Smooth muscle cell (in vitro differentiated cells): ENCODE measurements around the gene TBCD. TPM values are rescaled to one million over a fixed set of nuclear protein-coding genes. Genes with fewer than 3 reads are reported as not detected.

Experiments
- DNase-seq: peaks from one replicate; lab custom pipeline; 2025; ENCODE audit not compliant: unreplicated experiment; lab: John Stamatoyannopoulos, UW
- H2AFZ ChIP-seq: fragments of 200-600 bp; sonication (generic); 2 replicates; pipeline ENCODE4 v1.6.0; 2016; ENCODE audit warnings: antibody characterized with exemption, low read depth, mild to moderate bottlenecking
- H3F3A ChIP-seq: fragments of 200-600 bp; sonication (generic); 2 replicates; pipeline ENCODE4 v1.6.0; 2017; ENCODE audit warnings: antibody characterized with exemption, low read depth
- H3K27ac ChIP-seq: fragments of 200-600 bp; sonication (generic); 2 replicates; pipeline ENCODE4 v1.5.1; 2016; ENCODE audit warnings: low read depth, mild to moderate bottlenecking
- H3K27me3 ChIP-seq: fragments of 200-600 bp; sonication (generic); 2 replicates; pipeline ENCODE4 v1.6.1; 2016; ENCODE audit warnings: low read depth, mild to moderate bottlenecking
- H3K36me3 ChIP-seq: fragments of 200-600 bp; sonication (generic); 2 replicates; pipeline ENCODE4 v1.5.1; 2016; ENCODE audit warnings: low read depth
- H3K4me1 ChIP-seq: fragments of 200-600 bp; sonication (generic); 2 replicates; pipeline ENCODE4 v1.5.1; 2016; ENCODE audit warnings: low read depth
- H3K4me2 ChIP-seq: fragments of 200-600 bp; sonication (generic); 2 replicates; pipeline ENCODE4 v1.6.0; 2016; ENCODE audit warnings: mild to moderate bottlenecking
- H3K4me3 ChIP-seq: fragments of 200-600 bp; sonication (generic); 2 replicates; pipeline ENCODE4 v1.5.1; 2016; ENCODE audit warnings: mild to moderate bottlenecking
- H3K79me2 ChIP-seq: fragments of 200-600 bp; sonication (generic); 2 replicates; pipeline ENCODE4 v1.6.0; 2016; ENCODE audit warnings: low read depth, mild to moderate bottlenecking
- H3K9ac ChIP-seq: fragments of 200-600 bp; sonication (generic); 2 replicates; pipeline ENCODE4 v1.6.0; 2016; ENCODE audit warnings: low read depth
- H3K9me3 ChIP-seq: fragments of 200-600 bp; sonication (generic); replicated peaks from 2 replicates; pipeline ENCODE4 v1.5.1; 2016; ENCODE audit warnings: low read depth
- H4K20me1 ChIP-seq: fragments of 200-600 bp; sonication (generic); 2 replicates; pipeline ENCODE4 v1.6.0; 2016; ENCODE audit warnings: low read depth
- CTCF ChIP-seq: fragments of 200-600 bp; sonication (generic); IDR thresholded peaks from 2 replicates; pipeline ENCODE4 v1.5.1; 2017; ENCODE audit warnings: borderline replicate concordance, mild to moderate bottlenecking, antibody characterized with exemption; ENCODE audit not compliant: insufficient read depth, poor library complexity, severe bottlenecking
- WGBS: methylation state at CpG from one replicate; pipeline ENCODE4 v1.1.7; 2016; ENCODE audit warnings: low lambda C conversion rate; 5-methylcytosine and 5-hydroxymethylcytosine counted together
- polyA plus RNA-seq: library from polyadenylated mRNA; unstranded; fragments of >200 nt; fragmentation: Nextera tagmentation; extraction: Ambion mirVana; gene quantifications from 2 replicates; pipeline ENCODE4 v1.2.1, GENCODE V29; 2016
- total RNA-seq: library from RNA; depleted of rRNA; stranded (reverse); fragments of >200 nt; gene quantifications from 2 replicates; pipeline ENCODE4 v1.2.3, GENCODE V29; 2014

Gene TBCD
- total and polyA plus RNA-seq, 2 experiments from 2014 or later = 29.1 to 38.8 TPM

- no peak for DNase-seq
- Histone ChIP-seq H3K9me3 (peaks cover 25% of the 10 kb centered on the region), H3F3A (no peaks in the 10 kb centered on the region), H3K9ac (no peak overlapping the region), H4K20me1 (no peaks in the 10 kb centered on the region), H3K79me2 (no peaks in the 10 kb centered on the region), H3K4me2 (no peak overlapping the region), H3K4me3 (no peak overlapping the region), H3K36me3 (peaks cover 8% of the 10 kb centered on the region), H3K27me3 (no peaks in the 10 kb centered on the region), H3K27ac (no peak overlapping the region), H3K4me1 (no peaks in the 10 kb centered on the region), H2AFZ (no peak overlapping the region)
- 95% methylated on average over 5 of the region's 5 CpGs for WGBS
- no peak for TF ChIP-seq CTCF
These were observed 197.1 kb downstream of the TBCD start for GRCh38 chr17:82948957-82949356.

- H2AFZ ChIP-seq = no peak overlapping the region
- peaks cover 5% of the 10 kb centered on the region for H3K36me3 ChIP-seq
- H3K9ac ChIP-seq = no peak overlapping the region
- H3K4me3 ChIP-seq = no peak overlapping the region
- no peak for DNase-seq
- H4K20me1 ChIP-seq = no peaks in the 10 kb centered on the region
- no peak for TF ChIP-seq CTCF
- H3K4me1 ChIP-seq = no peaks in the 10 kb centered on the region
- no peaks in the 10 kb centered on the region for H3K79me2 ChIP-seq
- H3K27me3 ChIP-seq = no peaks in the 10 kb centered on the region
- no peak overlapping the region for H3K4me2 ChIP-seq
- peaks cover 21% of the 10 kb centered on the region for H3K9me3 ChIP-seq
- 97% methylated on average over 20 of the region's 20 CpGs for WGBS
- H3K27ac ChIP-seq = no peak overlapping the region
- no peaks in the 10 kb centered on the region for H3F3A ChIP-seq
These were observed 197.5 kb downstream of the TBCD start for GRCh38 chr17:82949361-82949760.

GRCh38 chr17:82949984-82950383 is 198.1 kb downstream of the TBCD start:
- H3K36me3 ChIP-seq = peaks cover 2% of the 10 kb centered on the region
- no peak overlapping the region for H3K9ac ChIP-seq
- H2AFZ ChIP-seq = no peak overlapping the region
- no peaks in the 10 kb centered on the region for H4K20me1 ChIP-seq
- 98% methylated on average over 10 of the region's 10 CpGs for WGBS
- H3K79me2 ChIP-seq = no peaks in the 10 kb centered on the region
- peaks cover 15% of the 10 kb centered on the region for H3K9me3 ChIP-seq
- no peaks in the 10 kb centered on the region for H3K4me1 ChIP-seq
- no peaks in the 10 kb centered on the region for H3K27me3 ChIP-seq
- no peaks in the 10 kb centered on the region for H3F3A ChIP-seq
- no peak overlapping the region for H3K27ac ChIP-seq
- no peak for DNase-seq
- H3K4me2 ChIP-seq = no peak overlapping the region
- H3K4me3 ChIP-seq = no peak overlapping the region
- no peak for TF ChIP-seq CTCF

- Histone ChIP-seq H3K9ac (no peak overlapping the region), H2AFZ (no peak overlapping the region), H3K36me3 (no peaks in the 10 kb centered on the region), H3F3A (no peaks in the 10 kb centered on the region), H4K20me1 (no peaks in the 10 kb centered on the region), H3K27me3 (no peaks in the 10 kb centered on the region), H3K9me3 (peaks cover 9% of the 10 kb centered on the region), H3K4me1 (no peaks in the 10 kb centered on the region), H3K4me2 (no peak overlapping the region), H3K27ac (no peak overlapping the region), H3K4me3 (no peak overlapping the region), H3K79me2 (no peaks in the 10 kb centered on the region)
- no peak for TF ChIP-seq CTCF
- 87% methylated on average over 18 of the region's 18 CpGs for WGBS
- DNase-seq = no peak
These were observed 198.7 kb downstream of the TBCD start for GRCh38 chr17:82950525-82951102.
